Measurements from ENCODE around the gene PPM1H.

The PPM1H gene

GRCh38 chr12:62656591-62657362, 278.2 kb downstream of the PPM1H start:
- H3K4me3 ChIP-seq (ENCODE audit: low read length): no peak overlapping the region
- DNase-seq (ENCODE audit: low read depth, low spot score): no peak

GRCh38 chr12:62655666-62656151, 279.2 kb downstream of the PPM1H start:
- H3K4me3 ChIP-seq (ENCODE audit: low read length): no peak overlapping the region
- no peak for DNase-seq (ENCODE audit: low read depth, low spot score)

DNA sequence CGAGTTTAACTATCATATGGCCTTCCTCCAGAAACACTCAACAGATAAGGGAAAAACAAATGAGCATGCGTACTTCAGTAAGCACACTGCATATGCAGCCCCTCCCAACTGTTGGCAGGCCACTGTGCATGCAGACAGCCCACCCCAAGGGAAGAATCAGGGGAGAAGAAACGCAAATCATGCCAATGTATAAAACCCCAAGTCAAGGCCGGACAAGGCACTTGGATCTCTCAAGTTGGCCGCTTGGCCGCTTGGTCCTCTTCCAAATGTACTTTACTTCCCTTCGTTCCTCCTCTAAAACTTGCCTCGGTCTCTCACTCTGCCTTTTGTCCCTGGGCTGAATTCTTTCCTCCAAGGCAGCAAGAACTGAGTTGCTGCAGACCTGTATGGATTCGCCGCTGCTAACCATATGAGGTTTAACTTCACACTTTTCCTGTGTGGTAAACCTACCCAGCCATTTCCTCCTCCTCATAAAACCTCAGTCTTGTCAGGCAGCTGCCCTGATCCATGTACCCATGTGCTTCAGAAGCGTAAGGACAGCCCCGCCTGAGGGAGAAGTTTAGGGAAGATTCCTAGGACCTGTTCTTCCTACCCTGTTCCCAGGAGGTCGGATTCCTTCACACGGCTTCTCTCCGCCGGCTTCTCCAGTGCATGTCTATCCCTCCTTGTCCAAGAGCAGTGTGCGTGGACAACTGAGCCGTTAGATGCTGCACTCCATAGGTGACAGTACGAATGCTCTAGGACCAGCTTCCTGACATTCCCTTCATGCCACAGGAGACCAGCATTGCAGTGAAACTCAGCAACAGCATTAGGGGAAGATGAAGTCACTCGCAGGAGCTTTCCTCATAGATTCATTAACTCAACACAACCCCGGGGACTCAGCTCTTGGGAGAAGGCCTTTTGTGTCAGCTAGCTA, 280.4 kb downstream of the PPM1H start:
- no peak overlapping the region for H3K4me3 ChIP-seq (ENCODE audit: low read length)
- DNase-seq (ENCODE audit: low read depth, low spot score): peak; percentile 67

DNA sequence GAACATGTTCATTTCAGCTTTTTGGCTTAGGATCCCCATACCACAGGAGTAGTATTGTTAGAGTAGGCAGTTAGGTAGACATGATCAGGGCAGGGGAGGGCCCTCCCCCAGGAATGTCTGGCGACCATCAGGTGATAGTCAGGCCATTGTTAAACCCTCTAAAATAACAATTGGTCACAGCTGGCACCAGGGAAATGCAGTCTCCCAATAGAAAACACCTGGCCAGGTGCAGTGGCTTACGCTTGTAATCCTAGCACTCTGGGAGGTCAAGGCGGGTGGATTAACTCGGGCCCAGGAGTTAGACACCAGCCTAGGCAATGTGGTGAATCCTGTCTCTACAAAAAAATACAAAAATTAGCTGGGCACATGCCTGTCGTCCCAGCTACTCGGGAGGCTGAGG, 281.2 kb downstream of the PPM1H start:
- H3K4me3 ChIP-seq (ENCODE audit: low read length): no peak overlapping the region
- DNase-seq (ENCODE audit: low read depth, low spot score): no peak

DNA sequence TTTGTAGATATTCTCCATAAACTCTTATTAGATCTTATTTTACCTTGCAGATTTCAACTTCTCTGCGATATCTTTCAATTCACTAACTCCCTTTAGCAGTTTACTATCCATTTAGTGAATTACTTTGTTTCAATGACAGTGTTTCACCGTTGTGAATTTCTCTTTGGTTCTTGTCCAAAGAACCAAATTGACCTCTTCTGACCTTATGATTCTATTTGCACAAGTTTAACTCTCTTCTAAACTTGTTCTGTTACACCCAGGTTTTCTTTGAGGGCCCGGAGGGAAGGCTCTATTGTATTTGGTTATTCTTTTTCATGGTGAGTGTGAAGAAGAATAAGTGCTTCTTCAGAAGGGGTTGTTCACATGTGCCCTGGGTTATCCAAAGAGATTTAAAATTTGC, 281.6 kb downstream of the PPM1H start:
- H3K4me3 ChIP-seq (ENCODE audit: low read length): no peak overlapping the region

GRCh38 chr12:62651138-62651537, 283.8 kb downstream of the PPM1H start:
- DNase-seq (ENCODE audit: low read depth, low spot score): no peak
- no peak overlapping the region for H3K4me3 ChIP-seq (ENCODE audit: low read length)

More for the DNA sequence above, 281.6 kb downstream of the PPM1H start:
- DNase-seq (ENCODE audit: low read depth, low spot score): no peak

GRCh38 chr12:62649412-62650138, 285.4 kb downstream of the PPM1H start:
- H3K4me3 ChIP-seq (ENCODE audit: low read length): no peak overlapping the region
- no peak for DNase-seq (ENCODE audit: low read depth, low spot score)

DNA sequence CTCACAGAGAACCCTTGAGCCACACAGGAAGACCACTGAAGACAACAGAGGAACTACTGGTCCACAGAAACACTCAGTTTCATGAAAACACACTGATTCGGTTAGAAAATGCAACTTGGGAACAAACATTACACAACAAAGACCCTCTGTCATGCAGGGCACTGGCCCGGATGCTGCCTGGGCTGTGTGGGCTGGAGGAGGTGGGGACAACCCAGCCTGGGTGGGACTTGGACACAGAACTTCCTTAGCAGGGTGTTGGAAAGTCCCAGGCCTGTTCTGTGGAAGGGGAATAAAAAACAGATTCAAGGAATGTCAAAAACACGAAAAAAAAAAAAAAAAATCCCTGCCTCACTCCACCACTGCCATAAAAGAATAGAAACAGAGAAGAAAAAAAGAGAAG, 287.4 kb downstream of the PPM1H start:
- H3K4me3 ChIP-seq (ENCODE audit: low read length): no peak overlapping the region
- no peak for DNase-seq (ENCODE audit: low read depth, low spot score)

- H3K4me3 ChIP-seq (ENCODE audit: low read length): no peak overlapping the region
- no peak for DNase-seq (ENCODE audit: low read depth, low spot score)
Observed at GRCh38 chr12:62646566-62646965, 288.4 kb downstream of the PPM1H start.

GRCh38 chr12:62643486-62643885, 291.5 kb downstream of the PPM1H start:
- no peak for DNase-seq (ENCODE audit: low read depth, low spot score)
- H3K4me3 ChIP-seq (ENCODE audit: low read length): no peak overlapping the region

DNA sequence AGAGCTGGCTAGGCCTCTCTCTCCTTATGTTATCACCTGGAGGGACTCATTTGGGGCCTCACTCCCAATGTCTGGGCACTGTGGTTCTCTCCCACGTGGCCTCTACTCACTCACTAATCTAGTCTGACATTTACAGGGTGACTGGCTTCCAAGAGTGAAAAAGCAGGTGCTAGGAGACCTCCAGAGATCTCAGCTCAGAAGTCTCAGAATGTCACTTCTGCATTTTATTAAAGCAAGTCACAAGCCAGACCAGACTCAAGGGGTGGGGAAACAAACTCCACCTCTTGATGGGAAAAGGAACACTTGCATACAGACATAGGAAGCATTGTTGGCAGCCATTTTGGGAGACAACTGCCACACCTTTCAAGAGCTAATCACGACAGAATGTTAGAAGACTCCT, 292.5 kb downstream of the PPM1H start:
- H3K4me3 ChIP-seq (ENCODE audit: low read length): no peak overlapping the region
- DNase-seq (ENCODE audit: low read depth, low spot score): no peak

- peak; percentile 55 for DNase-seq (ENCODE audit: low read depth, low spot score)
- no peak overlapping the region for H3K4me3 ChIP-seq (ENCODE audit: low read length)
Observed at GRCh38 chr12:62640910-62641448, 294.0 kb downstream of the PPM1H start.

DNA sequence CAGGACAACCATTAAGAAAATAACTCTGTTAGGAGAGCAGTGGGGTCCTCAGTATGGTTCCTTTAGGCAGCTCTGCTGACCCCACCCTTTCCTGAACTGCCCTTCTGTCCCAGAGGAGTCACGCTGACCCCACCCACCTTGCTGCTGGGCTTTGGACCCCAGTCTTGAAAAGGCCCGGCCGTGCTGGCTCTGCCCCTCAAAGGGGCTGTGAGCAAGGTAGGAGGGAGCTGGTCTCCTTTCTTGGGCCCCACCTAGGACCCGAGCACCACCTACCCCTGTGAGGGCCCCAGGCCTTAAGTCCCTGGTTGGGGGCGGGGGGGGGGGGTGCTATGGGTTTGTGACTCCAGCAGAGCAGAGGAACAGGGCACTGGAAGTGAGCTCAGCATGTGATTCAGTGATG, 297.3 kb downstream of the PPM1H start:
- no peak overlapping the region for H3K4me3 ChIP-seq (ENCODE audit: low read length)
- no peak for DNase-seq (ENCODE audit: low read depth, low spot score)

- no peak for DNase-seq (ENCODE audit: low read depth, low spot score)
- H3K4me3 ChIP-seq (ENCODE audit: low read length): no peak overlapping the region
Observed at GRCh38 chr12:62635649-62636048, 299.3 kb downstream of the PPM1H start.

DNA sequence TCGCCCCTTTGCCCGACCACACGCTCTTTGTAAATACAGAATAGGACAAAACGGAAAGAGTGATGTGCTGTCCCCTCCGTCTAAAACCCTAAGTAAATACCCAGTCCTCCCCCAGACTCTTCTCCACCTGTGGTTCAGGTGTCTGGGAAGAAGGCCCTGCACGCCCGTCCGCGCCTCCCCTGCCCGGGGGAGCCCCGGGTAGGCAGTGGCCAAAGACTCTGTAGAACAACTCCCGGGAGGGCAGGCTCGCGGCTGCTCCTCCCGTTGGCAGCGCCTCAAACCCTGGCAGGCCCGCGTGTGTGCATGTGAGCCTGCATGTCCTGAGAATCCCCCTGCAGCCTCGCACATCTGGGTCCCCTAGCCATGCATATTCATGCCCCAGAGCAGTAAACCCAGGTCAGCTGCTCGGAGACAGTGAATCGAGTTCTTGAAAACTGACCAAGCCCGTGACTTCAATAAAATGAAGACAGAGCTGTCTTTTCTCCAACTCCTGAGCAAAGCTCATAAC, 302.5 kb downstream of the PPM1H start:
- DNase-seq (ENCODE audit: low read depth, low spot score): no peak
- H3K4me3 ChIP-seq (ENCODE audit: low read length): no peak overlapping the region

GRCh38 chr12:62631471-62632410, 303.2 kb downstream of the PPM1H start:
- DNase-seq (ENCODE audit: low read depth, low spot score): no peak
- H3K4me3 ChIP-seq (ENCODE audit: low read length): no peak overlapping the region

GRCh38 chr12:62629971-62630739, 304.8 kb downstream of the PPM1H start:
- DNase-seq (ENCODE audit: low read depth, low spot score): no peak
- H3K4me3 ChIP-seq (ENCODE audit: low read length): no peak overlapping the region

All from Jurkat, Clone E6-1 (cell line).